DOHH2 (cell line): ENCODE data around the gene PGAP1.

Experiments used
- H3F3A ChIP-seq: fragments of 200-600 bp; sonication (generic), shearing (Covaris generic); 2 replicates; pipeline ENCODE4 v1.6.0; 2016; ENCODE audit warnings: antibody characterized with exemption, mild to moderate bottlenecking; ENCODE audit not compliant: control insufficient read depth, insufficient read depth
- H3K27ac ChIP-seq: fragments of 200-600 bp; sonication (generic); 2 replicates; pipeline ENCODE4 v1.5.1; 2014; ENCODE audit warnings: low read depth, mild to moderate bottlenecking, low read length, moderate library complexity
- H3K27me3 ChIP-seq: fragments of 200-600 bp; sonication (generic); 2 replicates; pipeline ENCODE4 v1.6.1; 2014; ENCODE audit warnings: mild to moderate bottlenecking, low read length, mixed read lengths; ENCODE audit not compliant: control insufficient read depth
- H3K36me3 ChIP-seq: fragments of 200-600 bp; sonication (generic); 2 replicates; pipeline ENCODE4 v1.6.1; 2014; ENCODE audit warnings: mild to moderate bottlenecking, low read length, moderate library complexity, mixed read lengths; ENCODE audit not compliant: control insufficient read depth
- H3K4me1 ChIP-seq: fragments of 200-600 bp; sonication (generic); 2 replicates; pipeline ENCODE4 v1.6.1; 2014; ENCODE audit warnings: mild to moderate bottlenecking, low read length, mixed read lengths; ENCODE audit not compliant: control insufficient read depth
- H3K4me2 ChIP-seq: fragments of 200-600 bp; sonication (generic); 2 replicates; pipeline ENCODE4 v1.6.0; 2014; ENCODE audit warnings: mild to moderate bottlenecking, low read length, moderate library complexity
- H3K4me3 ChIP-seq: fragments of 200-600 bp; sonication (generic); 2 replicates; pipeline ENCODE4 v1.5.1; 2014; ENCODE audit warnings: mild to moderate bottlenecking, low read length, mixed read lengths
- H3K79me2 ChIP-seq: fragments of 200-600 bp; sonication (generic); 2 replicates; pipeline ENCODE4 v1.6.1; 2014; ENCODE audit warnings: mild to moderate bottlenecking, low read length, mixed read lengths; ENCODE audit not compliant: control insufficient read depth
- H3K9me2 ChIP-seq: fragments of 200-600 bp; sonication (generic); replicated peaks from 2 replicates; pipeline ENCODE4 v1.6.1; 2014; ENCODE audit warnings: mild to moderate bottlenecking, low read length, mixed read lengths; ENCODE audit not compliant: control insufficient read depth
- H3K9me3 ChIP-seq: fragments of 200-600 bp; sonication (generic); 2 replicates; pipeline ENCODE4 v1.6.1; 2014; ENCODE audit warnings: antibody characterized with exemption, low read length, mixed read lengths; ENCODE audit not compliant: control insufficient read depth, insufficient read depth
- H4K20me1 ChIP-seq: fragments of 200-600 bp; sonication (generic); 2 replicates; pipeline ENCODE4 v1.6.0; 2014; ENCODE audit warnings: low read depth, mild to moderate bottlenecking, antibody characterized with exemption, low read length, moderate library complexity; ENCODE audit not compliant: control insufficient read depth, insufficient read depth
- CTCF ChIP-seq: fragments of 200-600 bp; sonication (generic); IDR thresholded peaks from one replicate; pipeline ENCODE4 v1.5.1; 2014; ENCODE audit warnings: antibody characterized with exemption, mild to moderate bottlenecking, low read depth, low read length; ENCODE audit not compliant: poor library complexity, severe bottlenecking
- EZH2phosphoT487 ChIP-seq: fragments of 200-600 bp; sonication (generic); IDR thresholded peaks from 2 replicates; pipeline ENCODE4 v1.6.1; 2017; ENCODE audit warnings: borderline replicate concordance, mild to moderate bottlenecking, antibody characterized with exemption, low read length, moderate library complexity, mixed read lengths

The PGAP1 gene

GRCh38 chr2:196925768-196926561 is 542 bp downstream of the PGAP1 start:
- TF ChIP-seq CTCF, result no peak
- TF ChIP-seq EZH2phosphoT487, result no peak
- Histone ChIP-seq H3K27me3 (peaks cover 3% of the 10 kb centered on the region), H3K4me2 (peak overlapping the region; percentile 97), H3K9me2 (no peaks in the 10 kb centered on the region), H3K4me1 (peaks cover 30% of the 10 kb centered on the region), H3K27ac (no peak overlapping the region), H3K79me2 (peaks cover 29% of the 10 kb centered on the region), H3F3A (no peaks in the 10 kb centered on the region), H3K4me3 (peak overlapping the region; percentile 97), H4K20me1 (no peaks in the 10 kb centered on the region), H3K36me3 (no peaks in the 10 kb centered on the region), H3K9me3 (no peaks in the 10 kb centered on the region)

GRCh38 chr2:196925051-196925767 is 1.3 kb downstream of the PGAP1 start:
- H3F3A ChIP-seq, result no peaks in the 10 kb centered on the region
- H3K36me3 ChIP-seq, result no peaks in the 10 kb centered on the region
- peak overlapping the region; percentile 97 for H3K4me3 ChIP-seq
- H3K4me1 ChIP-seq, result peaks cover 30% of the 10 kb centered on the region
- H3K27me3 ChIP-seq, result no peaks in the 10 kb centered on the region
- no peaks in the 10 kb centered on the region for H3K9me3 ChIP-seq
- no peaks in the 10 kb centered on the region for H3K9me2 ChIP-seq
- no peak overlapping the region for H3K27ac ChIP-seq
- H4K20me1 ChIP-seq, result no peaks in the 10 kb centered on the region
- H3K79me2 ChIP-seq, result peaks cover 29% of the 10 kb centered on the region
- TF ChIP-seq CTCF, result no peak
- TF ChIP-seq EZH2phosphoT487, result no peak
- H3K4me2 ChIP-seq, result peak overlapping the region; percentile 97

GRCh38 chr2:196924051-196924450 is 2.5 kb downstream of the PGAP1 start:
- Histone ChIP-seq H3K79me2 (peaks cover 29% of the 10 kb centered on the region), H3K9me3 (peaks cover 2% of the 10 kb centered on the region; the same call in 1 of the 2 replicates), H3K4me3 (no peak overlapping the region), H4K20me1 (no peaks in the 10 kb centered on the region), H3K4me2 (peak overlapping the region; percentile 97; the same call in 1 of the 2 replicates), H3K4me1 (peaks cover 30% of the 10 kb centered on the region), H3K36me3 (peaks cover 5% of the 10 kb centered on the region), H3F3A (no peaks in the 10 kb centered on the region), H3K27me3 (no peaks in the 10 kb centered on the region), H3K27ac (no peak overlapping the region), H3K9me2 (no peaks in the 10 kb centered on the region)
- no peak for TF ChIP-seq CTCF
